ENCODE data around the gene ITPRIPL1. TPM values are rescaled to one million over a fixed set of nuclear protein-coding genes. Genes with fewer than 3 reads are reported as not detected.

Gene ITPRIPL1
- polyA plus RNA-seq, 1 donor from 2014 or later = not detected

DNA sequence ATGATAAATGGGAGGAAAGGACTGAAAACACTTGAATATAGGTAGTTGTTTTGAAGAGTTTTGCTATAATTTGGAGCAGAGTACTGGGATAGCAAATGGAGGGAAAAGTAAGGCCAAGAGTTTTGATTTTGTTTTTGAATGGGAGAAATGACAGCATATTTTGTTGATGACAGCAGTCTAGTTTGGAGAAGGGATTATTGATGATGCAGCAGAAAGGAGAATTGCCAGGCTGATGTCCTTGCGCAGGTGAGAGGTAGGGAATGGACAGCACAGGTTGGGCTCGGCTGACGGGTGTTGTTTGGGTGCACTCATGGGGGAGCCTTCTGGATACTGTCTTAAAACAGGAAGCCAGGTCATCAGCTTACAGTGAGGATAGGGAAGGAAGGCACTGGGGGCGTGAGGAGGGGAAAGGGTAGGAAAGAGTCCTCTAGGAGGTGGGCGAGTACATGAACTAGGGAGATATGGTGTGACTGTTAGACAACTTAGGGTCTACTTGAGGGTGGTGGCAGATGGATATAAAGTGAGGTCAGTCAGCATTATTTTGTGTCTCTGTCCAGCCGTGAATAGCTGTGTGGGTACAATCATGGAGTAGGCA, 20.8 kb downstream of the ITPRIPL1 start:
- Histone ChIP-seq H3K4me3 (ENCODE audit: low read length) (no peak overlapping the region), H3K27ac (ENCODE audit: low read length) (no peak overlapping the region), H3F3A (ENCODE audit: insufficient read depth, low read length, poor library complexity, severe bottlenecking) (no peaks in the 10 kb centered on the region), H3K9ac (ENCODE audit: low read length) (no peak overlapping the region), H2AFZ (ENCODE audit: low read depth, low read length) (no peak overlapping the region), H4K20me1 (ENCODE audit: insufficient read depth) (no peaks in the 10 kb centered on the region), H3K36me3 (ENCODE audit: insufficient read depth, low read length) (no peaks in the 10 kb centered on the region), H3K9me2 (ENCODE audit: insufficient read depth, low read length) (no peaks in the 10 kb centered on the region), H3K4me2 (ENCODE audit: low read length) (no peak overlapping the region), H3K9me3 (ENCODE audit: low read length) (no peaks in the 10 kb centered on the region), H3K79me2 (replicated peaks; ENCODE audit: insufficient read depth, low read length) (no peaks in the 10 kb centered on the region), H3K27me3 (ENCODE audit: insufficient read depth, low read depth, low read length) (no peaks in the 10 kb centered on the region)
- no peak for TF ChIP-seq TAF1 (IDR thresholded peaks at IDR 0.05; ENCODE audit: low read depth)
- TF ChIP-seq REST (IDR thresholded peaks at IDR 0.05; ENCODE audit: borderline replicate concordance) = no peak
- no peak for TF ChIP-seq POLR2AphosphoS5 (IDR thresholded peaks at IDR 0.05)

GRCh38 chr2:96347395-96347794, 22.3 kb downstream of the ITPRIPL1 start:
- H3K79me2 ChIP-seq (replicated peaks; ENCODE audit: insufficient read depth, low read length) = no peaks in the 10 kb centered on the region
- H3K9ac ChIP-seq (ENCODE audit: low read length) = no peak overlapping the region
- TF ChIP-seq MXI1 (conservative IDR thresholded peaks at IDR 0.05; ENCODE audit: poor library complexity, severe bottlenecking) = no peak
- no peak for TF ChIP-seq REST (IDR thresholded peaks at IDR 0.05; ENCODE audit: borderline replicate concordance)
- no peak for TF ChIP-seq EP300 (conservative IDR thresholded peaks at IDR 0.05; ENCODE audit: poor library complexity, severe bottlenecking)
- no peak for TF ChIP-seq POLR2AphosphoS5 (IDR thresholded peaks at IDR 0.05)

GRCh38 chr2:96353032-96353561, 28.0 kb downstream of the ITPRIPL1 start:
- Histone ChIP-seq H3K9ac (ENCODE audit: low read length) (no peak overlapping the region), H3F3A (ENCODE audit: insufficient read depth, low read length, poor library complexity, severe bottlenecking) (no peaks in the 10 kb centered on the region), H4K20me1 (ENCODE audit: insufficient read depth) (no peaks in the 10 kb centered on the region), H3K79me2 (replicated peaks; ENCODE audit: insufficient read depth, low read length) (no peaks in the 10 kb centered on the region), H3K4me2 (ENCODE audit: low read length) (no peak overlapping the region), H3K36me3 (ENCODE audit: insufficient read depth, low read length) (no peaks in the 10 kb centered on the region), H3K9me3 (ENCODE audit: low read length) (no peaks in the 10 kb centered on the region), H3K9me2 (ENCODE audit: insufficient read depth, low read length) (no peaks in the 10 kb centered on the region), H3K4me3 (ENCODE audit: low read length) (no peak overlapping the region), H3K27me3 (ENCODE audit: insufficient read depth, low read depth, low read length) (no peaks in the 10 kb centered on the region), H2AFZ (ENCODE audit: low read depth, low read length) (no peak overlapping the region), H3K27ac (ENCODE audit: low read length) (no peak overlapping the region)
- TF ChIP-seq EP300 (conservative IDR thresholded peaks at IDR 0.05; ENCODE audit: poor library complexity, severe bottlenecking) (no peak), REST (IDR thresholded peaks at IDR 0.05; ENCODE audit: borderline replicate concordance) (no peak), RAD21 (conservative IDR thresholded peaks at IDR 0.05) (no peak), TAF1 (IDR thresholded peaks at IDR 0.05; ENCODE audit: low read depth) (no peak), POLR2AphosphoS5 (IDR thresholded peaks at IDR 0.05) (no peak), SMC3 (conservative IDR thresholded peaks at IDR 0.05; ENCODE audit: poor library complexity) (no peak), MXI1 (conservative IDR thresholded peaks at IDR 0.05; ENCODE audit: poor library complexity, severe bottlenecking) (no peak)
- TF ChIP-seq, protein P1, sequence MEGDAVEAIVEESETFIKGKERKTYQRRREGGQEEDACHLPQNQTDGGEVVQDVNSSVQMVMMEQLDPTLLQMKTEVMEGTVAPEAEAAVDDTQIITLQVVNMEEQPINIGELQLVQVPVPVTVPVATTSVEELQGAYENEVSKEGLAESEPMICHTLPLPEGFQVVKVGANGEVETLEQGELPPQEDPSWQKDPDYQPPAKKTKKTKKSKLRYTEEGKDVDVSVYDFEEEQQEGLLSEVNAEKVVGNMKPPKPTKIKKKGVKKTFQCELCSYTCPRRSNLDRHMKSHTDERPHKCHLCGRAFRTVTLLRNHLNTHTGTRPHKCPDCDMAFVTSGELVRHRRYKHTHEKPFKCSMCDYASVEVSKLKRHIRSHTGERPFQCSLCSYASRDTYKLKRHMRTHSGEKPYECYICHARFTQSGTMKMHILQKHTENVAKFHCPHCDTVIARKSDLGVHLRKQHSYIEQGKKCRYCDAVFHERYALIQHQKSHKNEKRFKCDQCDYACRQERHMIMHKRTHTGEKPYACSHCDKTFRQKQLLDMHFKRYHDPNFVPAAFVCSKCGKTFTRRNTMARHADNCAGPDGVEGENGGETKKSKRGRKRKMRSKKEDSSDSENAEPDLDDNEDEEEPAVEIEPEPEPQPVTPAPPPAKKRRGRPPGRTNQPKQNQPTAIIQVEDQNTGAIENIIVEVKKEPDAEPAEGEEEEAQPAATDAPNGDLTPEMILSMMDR (IDR thresholded peaks at IDR 0.05; ENCODE audit: poor library complexity, severe bottlenecking) = no peak

More at GRCh38 chr2:96347395-96347794, 22.3 kb downstream of the ITPRIPL1 start:
- H3K27ac ChIP-seq (ENCODE audit: low read length) = no peak overlapping the region
- H3K27me3 ChIP-seq (ENCODE audit: insufficient read depth, low read depth, low read length) = no peaks in the 10 kb centered on the region
- no peak overlapping the region for H3K4me2 ChIP-seq (ENCODE audit: low read length)
- H3K36me3 ChIP-seq (ENCODE audit: insufficient read depth, low read length) = no peaks in the 10 kb centered on the region
- H3K9me2 ChIP-seq (ENCODE audit: insufficient read depth, low read length) = no peaks in the 10 kb centered on the region
- no peaks in the 10 kb centered on the region for H3K9me3 ChIP-seq (ENCODE audit: low read length)
- H3K4me3 ChIP-seq (ENCODE audit: low read length) = no peak overlapping the region
- no peaks in the 10 kb centered on the region for H3F3A ChIP-seq (ENCODE audit: insufficient read depth, low read length, poor library complexity, severe bottlenecking)
- no peak overlapping the region for H2AFZ ChIP-seq (ENCODE audit: low read depth, low read length)
- no peaks in the 10 kb centered on the region for H4K20me1 ChIP-seq (ENCODE audit: insufficient read depth)

All from neural cell (in vitro differentiated cells).